Mucosa of stomach (tissue), 1 donor: ENCODE measurements around the gene GJC1.

Source experiments
- H3K27me3 ChIP-seq: one replicate; pipeline ENCODE4 v1.7.0; 2013; ENCODE audit warnings: mild to moderate bottlenecking, low read length; ENCODE audit not compliant: control insufficient read depth, insufficient read depth
- H3K36me3 ChIP-seq: one replicate; pipeline ENCODE4 v1.7.0; 2013; ENCODE audit warnings: low read length; ENCODE audit not compliant: control insufficient read depth, insufficient read depth
- H3K4me1 ChIP-seq: one replicate; pipeline ENCODE4 v1.7.0; 2013; ENCODE audit warnings: mild to moderate bottlenecking, low read length; ENCODE audit not compliant: control insufficient read depth, insufficient read depth
- H3K4me3 ChIP-seq: one replicate; pipeline ENCODE4 v1.7.0; 2013; ENCODE audit warnings: low read length
- H3K9ac ChIP-seq: one replicate; pipeline ENCODE4 v1.7.0; 2013; ENCODE audit warnings: mild to moderate bottlenecking, low read length, moderate library complexity
- H3K9me3 ChIP-seq: one replicate; pipeline ENCODE4 v1.7.0; 2013; ENCODE audit warnings: mild to moderate bottlenecking, low read length, moderate library complexity; ENCODE audit not compliant: control insufficient read depth
- donor health status: Pancreatic carcinoma.

The GJC1 gene

DNA sequence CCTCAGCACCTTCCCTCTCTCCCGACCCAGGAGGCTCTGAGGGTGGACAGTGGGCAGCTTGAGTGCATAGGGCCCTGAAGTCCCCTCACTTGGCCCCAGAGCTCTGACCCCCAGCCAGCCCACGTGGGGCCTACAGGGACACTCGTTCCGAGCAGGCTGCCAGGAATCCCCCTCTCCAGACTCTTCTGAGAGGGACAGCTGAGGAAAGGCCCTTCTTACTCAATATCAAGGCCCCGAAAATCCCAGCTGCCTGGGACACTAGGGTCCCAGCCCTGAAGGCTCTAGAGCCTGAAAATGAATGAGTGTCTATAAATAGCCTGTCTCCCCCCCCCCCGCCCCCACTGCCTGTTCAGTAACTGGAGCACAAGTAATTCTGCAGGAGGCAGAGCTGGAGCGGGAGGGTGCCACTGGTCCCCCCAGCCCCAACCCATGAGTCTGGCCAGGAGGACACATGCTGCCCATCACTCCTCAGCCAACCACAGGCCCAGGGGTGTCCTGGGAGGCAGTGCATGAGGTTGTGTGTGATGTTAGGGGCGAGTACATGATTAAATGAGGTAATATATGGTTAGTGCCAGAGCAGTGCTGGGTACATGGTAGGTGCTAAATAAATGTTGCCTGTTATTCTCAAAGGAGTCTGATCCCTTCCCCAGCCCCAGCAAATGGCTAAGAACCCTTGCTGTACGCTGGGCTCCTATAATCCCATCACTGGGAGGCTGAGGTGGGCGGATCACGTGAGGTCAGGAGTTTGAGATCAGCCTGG is 59.7 kb downstream of the GJC1 start:
- Histone ChIP-seq H3K4me3 (no peak overlapping the region), H3K27me3 (peaks cover 20% of the 10 kb centered on the region), H3K4me1 (peaks cover 5% of the 10 kb centered on the region), H3K36me3 (no peaks in the 10 kb centered on the region), H3K9ac (no peak overlapping the region), H3K9me3 (no peaks in the 10 kb centered on the region)

DNA sequence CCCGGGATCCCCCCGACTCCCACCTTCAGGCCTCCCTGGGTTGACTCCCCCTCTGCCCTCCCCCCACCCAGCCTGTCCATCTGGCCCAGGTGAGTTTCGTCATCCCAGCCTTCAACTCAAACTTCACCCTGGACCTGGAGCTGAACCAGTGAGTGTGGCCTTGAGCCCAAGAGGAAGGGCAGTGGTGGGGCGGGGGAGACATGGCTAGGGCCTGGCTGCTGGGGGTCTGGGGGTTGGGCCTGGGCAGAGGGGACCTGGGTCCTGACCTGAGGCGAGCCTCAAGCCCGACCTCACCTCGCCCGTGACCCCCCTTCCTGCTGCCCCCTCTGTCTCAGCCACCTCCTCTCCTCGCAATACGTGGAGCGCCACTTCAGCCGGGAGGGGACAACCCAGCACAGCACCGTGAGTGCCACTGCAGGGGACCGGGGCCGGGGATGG is 60.4 kb downstream of the GJC1 start:
- Histone ChIP-seq H3K9ac (no peak overlapping the region), H3K4me1 (no peaks in the 10 kb centered on the region), H3K4me3 (no peak overlapping the region), H3K36me3 (no peaks in the 10 kb centered on the region), H3K9me3 (no peaks in the 10 kb centered on the region), H3K27me3 (peaks cover 20% of the 10 kb centered on the region)

DNA sequence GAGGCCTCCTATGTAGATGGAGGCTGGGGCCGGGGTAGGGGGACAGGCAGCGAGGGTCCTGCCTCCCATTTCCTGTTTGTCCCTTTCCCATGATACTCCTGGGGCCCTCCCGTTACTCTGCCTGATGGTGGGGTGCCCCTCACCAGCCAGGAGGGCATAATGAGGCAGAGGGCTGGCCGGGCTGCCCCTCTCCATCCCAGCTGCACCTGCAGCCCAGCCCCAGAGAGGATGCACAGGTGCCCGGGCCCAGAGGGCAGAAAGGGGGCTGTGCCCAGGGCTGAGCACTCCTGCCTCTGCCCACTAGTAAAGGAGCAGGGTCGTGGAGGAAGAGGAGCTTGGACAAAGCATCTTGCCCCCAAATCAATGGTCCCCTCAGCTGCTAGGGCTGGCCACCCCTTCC is 60.9 kb downstream of the GJC1 start:
- Histone ChIP-seq H3K9ac (no peak overlapping the region), H3K9me3 (no peaks in the 10 kb centered on the region), H3K27me3 (peaks cover 18% of the 10 kb centered on the region), H3K36me3 (no peaks in the 10 kb centered on the region), H3K4me1 (no peaks in the 10 kb centered on the region), H3K4me3 (no peak overlapping the region)

DNA sequence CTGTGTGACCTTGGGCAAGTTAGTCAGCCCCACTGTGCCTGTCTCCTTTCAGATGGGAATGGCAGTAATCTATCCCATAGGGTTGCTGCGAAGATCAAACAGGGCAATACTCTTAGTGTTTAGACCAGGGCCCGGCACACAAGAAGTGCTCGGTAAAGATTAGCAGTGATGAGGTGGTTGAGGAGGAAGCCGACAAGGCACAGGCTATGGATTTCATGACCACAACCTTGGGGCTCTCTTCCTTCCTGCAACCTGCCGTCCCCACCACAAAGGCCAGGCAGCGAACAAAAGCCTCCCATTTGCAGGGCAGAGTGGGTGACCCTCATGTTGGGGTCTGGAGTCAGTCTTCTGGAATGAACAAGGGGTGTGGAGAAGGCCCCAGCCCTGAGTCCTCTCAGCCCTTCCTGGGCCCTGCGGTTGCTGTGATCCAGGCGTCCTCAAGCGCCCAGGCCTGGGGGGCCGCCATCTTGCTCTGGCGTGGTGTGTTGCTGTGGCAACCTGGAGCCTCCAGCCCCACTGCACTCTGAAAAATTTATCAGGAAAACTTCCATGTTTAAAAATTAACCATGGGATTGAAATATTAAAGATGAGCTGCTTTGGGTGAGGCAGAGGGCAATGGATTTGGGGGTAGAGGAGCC is 61.5 kb downstream of the GJC1 start:
- Histone ChIP-seq H3K9ac (no peak overlapping the region), H3K9me3 (no peaks in the 10 kb centered on the region), H3K27me3 (peaks cover 15% of the 10 kb centered on the region), H3K36me3 (no peaks in the 10 kb centered on the region), H3K4me1 (no peaks in the 10 kb centered on the region), H3K4me3 (no peak overlapping the region)

DNA sequence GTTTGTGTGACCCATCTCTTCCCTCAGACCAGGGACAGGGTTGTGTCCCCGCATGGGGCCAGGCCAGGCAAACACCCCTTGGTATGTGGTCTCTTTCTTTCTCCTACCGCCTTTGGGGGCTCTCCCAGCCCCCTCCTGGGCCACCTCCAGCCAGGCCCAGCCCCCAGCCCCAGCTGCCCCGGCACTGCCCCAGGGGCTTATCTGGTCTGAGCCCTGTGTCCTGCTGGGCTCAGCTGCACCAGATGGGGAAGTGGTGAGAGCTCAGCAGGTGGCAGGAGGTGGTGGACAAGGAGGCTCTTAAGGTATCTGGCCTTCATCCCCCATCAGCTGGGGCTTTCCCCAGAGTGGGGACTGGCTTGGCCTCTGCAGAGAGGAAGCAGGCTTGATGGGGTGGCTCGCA is 62.6 kb downstream of the GJC1 start:
- Histone ChIP-seq H3K4me1 (no peaks in the 10 kb centered on the region), H3K36me3 (no peaks in the 10 kb centered on the region), H3K27me3 (peaks cover 9% of the 10 kb centered on the region), H3K9ac (no peak overlapping the region), H3K9me3 (no peaks in the 10 kb centered on the region), H3K4me3 (no peak overlapping the region)

DNA sequence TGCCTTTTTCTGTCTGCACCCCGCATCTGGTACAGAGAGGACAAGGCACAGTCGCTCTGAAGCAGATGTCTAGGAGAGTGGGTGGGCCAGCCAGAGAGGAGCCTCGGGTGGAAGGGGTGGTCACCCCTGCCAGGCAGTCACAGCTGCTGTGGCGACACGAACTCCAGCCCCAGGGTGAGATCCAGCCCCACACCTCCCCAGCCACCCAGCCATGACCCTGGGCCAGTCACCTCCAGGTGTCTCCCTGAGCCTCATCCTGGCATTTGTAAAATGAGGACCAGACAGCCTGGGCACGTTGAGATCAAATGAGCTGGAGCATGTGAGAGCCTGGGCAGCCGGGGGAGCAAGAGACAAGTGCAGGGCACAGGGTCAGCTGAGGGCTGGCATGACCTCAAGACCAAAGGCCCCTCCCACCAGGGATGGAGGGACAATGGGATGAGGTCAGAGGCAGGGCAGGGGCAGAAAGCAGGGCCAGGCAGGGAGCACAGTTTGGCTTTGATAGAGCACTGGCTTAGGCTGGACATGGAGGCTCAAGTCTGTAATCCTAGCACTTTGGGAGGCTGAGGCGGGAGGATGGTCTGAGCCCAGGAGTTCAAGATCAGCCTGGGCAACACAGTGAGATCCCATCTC is 63.6 kb downstream of the GJC1 start:
- Histone ChIP-seq H3K4me3 (no peak overlapping the region), H3K36me3 (no peaks in the 10 kb centered on the region), H3K9ac (no peak overlapping the region), H3K4me1 (no peaks in the 10 kb centered on the region), H3K27me3 (peaks cover 10% of the 10 kb centered on the region), H3K9me3 (no peaks in the 10 kb centered on the region)

DNA sequence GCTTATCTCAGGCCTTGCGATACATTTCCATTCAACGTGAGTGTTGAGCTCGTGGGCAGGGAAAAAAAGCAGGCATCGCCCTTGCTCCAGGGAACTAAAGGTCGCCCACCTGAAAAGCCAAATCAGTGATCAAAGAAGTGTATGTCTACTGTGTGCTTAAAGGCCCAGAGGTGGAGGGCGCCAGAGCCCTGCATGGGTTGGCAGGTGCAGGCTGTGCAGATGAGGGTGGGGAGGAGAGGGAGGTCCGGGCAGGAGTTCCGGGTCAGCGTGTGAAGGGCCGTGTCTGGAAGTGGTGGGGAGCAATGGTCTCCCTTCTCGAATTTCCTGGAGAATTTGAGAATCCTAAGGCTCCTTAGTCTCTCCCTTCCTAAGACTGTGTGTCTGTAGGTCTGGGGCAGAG is 64.1 kb downstream of the GJC1 start:
- no peaks in the 10 kb centered on the region for H3K36me3 ChIP-seq
- H3K4me1 ChIP-seq: no peaks in the 10 kb centered on the region
- no peak overlapping the region for H3K9ac ChIP-seq
- no peak overlapping the region for H3K4me3 ChIP-seq
- H3K27me3 ChIP-seq: peaks cover 16% of the 10 kb centered on the region
- H3K9me3 ChIP-seq: no peaks in the 10 kb centered on the region

DNA sequence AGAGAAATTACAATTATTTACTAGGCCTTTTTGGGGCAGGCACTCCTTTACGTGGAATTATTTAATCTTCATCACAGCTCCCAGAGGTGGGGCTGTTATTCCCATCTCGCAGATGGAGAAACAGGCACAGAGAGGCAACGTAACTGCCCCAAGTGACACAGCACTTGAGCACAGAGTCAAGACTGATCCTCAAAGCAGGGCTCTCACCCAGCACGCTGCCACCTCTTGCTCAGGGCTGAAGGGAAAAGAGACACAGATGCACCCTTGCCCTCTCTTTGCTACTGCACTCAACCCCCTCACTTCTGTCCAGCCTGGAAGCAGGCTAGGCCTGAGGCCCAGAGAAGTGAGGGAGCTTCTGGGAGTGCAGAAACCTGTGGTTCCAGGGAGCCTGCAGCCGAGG is 66.9 kb downstream of the GJC1 start:
- Histone ChIP-seq H3K36me3 (no peaks in the 10 kb centered on the region), H3K27me3 (peaks cover 38% of the 10 kb centered on the region), H3K4me1 (peaks cover 6% of the 10 kb centered on the region), H3K9ac (no peak overlapping the region), H3K4me3 (no peak overlapping the region), H3K9me3 (no peaks in the 10 kb centered on the region)

DNA sequence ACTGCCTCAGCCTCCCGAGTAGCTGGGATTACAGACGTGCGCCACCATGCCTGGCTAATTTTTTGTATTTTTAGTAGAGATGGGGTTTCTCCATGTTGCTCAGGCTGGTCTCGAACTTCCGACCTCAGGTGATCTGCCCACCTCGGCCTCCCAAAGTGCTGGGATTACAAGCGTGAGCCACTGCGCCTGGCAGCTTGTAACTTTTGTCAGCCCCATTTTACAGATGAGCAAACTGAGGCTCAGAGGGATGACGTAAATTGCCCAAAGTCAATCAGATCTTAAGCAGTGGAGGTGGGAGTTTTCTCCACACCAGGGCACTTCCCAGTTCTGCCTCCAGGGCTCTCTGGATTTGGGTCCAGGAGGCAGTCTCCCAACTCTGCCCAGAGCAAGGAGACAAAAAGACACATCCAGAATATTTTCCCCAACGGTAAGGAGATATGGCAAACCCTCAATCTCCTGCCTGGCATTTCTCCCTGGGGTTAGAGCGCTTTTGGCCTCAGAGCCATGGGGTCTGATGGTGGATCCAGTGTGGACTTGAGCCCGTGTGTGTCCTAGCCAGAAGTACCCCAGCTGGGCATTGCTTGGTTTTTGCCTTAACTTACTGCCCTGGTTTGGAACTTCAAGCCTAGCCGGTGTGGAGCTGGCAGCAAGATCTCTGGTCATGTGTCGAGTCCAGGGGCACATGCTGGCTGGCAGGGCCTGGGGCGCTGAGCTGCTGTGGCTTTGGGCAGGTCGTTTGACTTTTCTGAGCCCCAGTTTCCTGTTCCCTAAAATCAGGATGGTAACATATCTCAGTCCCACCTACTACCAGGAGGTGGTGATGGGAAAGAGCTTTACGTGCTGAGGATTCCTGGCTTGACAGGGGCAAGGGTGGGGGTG is 67.9 kb downstream of the GJC1 start:
- peaks cover 47% of the 10 kb centered on the region for H3K27me3 ChIP-seq
- H3K4me3 ChIP-seq: no peak overlapping the region
- H3K4me1 ChIP-seq: peaks cover 6% of the 10 kb centered on the region
- H3K9me3 ChIP-seq: no peaks in the 10 kb centered on the region
- no peaks in the 10 kb centered on the region for H3K36me3 ChIP-seq
- H3K9ac ChIP-seq: no peak overlapping the region

DNA sequence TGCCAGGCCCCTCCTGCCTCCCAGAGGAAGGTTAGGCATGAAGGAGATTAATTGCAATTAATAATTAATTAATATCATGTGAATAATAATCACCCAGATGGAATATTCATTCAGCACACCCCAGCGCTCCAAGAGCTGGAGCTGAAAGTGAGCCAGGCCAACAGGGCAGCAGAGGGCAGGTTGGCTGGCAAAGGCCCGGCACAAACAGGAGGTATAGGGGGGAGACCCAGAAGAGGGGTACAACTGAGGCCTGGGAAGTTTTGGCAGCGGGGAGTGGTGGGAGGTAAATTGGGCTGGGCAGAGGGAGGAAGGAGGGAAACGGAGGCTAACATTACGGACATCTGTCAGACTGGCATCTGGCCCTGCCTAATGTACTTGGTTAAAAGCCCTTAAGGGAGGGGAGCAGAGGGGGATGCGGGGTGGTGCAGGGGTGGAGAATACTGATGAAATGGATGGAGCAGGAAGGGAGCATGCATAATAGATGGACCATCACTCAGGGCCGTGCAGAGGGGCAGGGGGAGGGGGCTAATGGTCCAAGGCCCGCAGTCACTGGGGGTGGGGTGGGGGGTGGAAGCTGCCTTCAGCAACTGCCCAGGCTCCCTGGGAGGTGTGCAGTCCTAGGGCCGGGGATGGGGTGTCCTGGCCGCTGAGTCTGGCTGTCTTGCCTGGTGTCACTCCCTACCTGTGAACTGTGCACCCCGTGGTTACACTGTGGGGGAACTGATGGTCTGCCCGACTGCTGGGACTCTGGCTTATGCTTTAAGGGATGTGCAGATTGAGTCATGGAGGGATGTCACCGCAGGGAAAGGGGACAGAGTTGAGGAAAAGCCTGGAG is 69.4 kb downstream of the GJC1 start:
- H3K4me1 ChIP-seq: peaks cover 6% of the 10 kb centered on the region
- H3K9me3 ChIP-seq: no peaks in the 10 kb centered on the region
- H3K4me3 ChIP-seq: no peak overlapping the region
- H3K36me3 ChIP-seq: no peaks in the 10 kb centered on the region
- no peak overlapping the region for H3K9ac ChIP-seq
- H3K27me3 ChIP-seq: peaks cover 42% of the 10 kb centered on the region

DNA sequence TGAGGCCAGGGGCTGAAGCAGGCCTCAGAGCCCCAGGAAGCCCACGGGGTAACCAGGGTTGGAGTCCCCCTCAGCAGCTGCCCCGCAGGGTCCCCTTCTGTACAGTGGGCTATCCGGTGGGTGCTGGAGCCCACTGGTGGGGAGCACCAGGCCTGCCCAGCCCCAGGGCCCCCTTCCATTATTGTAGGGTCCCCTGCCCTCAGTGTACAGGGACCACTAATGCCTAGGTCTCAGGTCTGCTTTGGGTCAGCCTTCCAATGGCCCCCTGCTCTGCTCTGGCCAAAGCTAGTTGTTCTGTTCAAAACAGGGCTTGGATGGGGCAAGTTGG is 70.2 kb downstream of the GJC1 start:
- Histone ChIP-seq H3K4me1 (peaks cover 6% of the 10 kb centered on the region), H3K4me3 (no peak overlapping the region), H3K36me3 (no peaks in the 10 kb centered on the region), H3K9me3 (no peaks in the 10 kb centered on the region), H3K27me3 (peaks cover 42% of the 10 kb centered on the region), H3K9ac (no peak overlapping the region)
